ENCODE data around the gene KIAA0319L.

KIAA0319L gene

GRCh38 chr1:35386959-35387358, 170.2 kb downstream of the KIAA0319L start:
- DNase-seq (ENCODE audit: low spot score), result no peak
- no peak for TF ChIP-seq CTCF (IDR thresholded peaks at IDR 0.05; ENCODE audit: borderline replicate concordance, control extremely low read depth, extremely low read depth, insufficient read depth, missing control alignments)
- in situ Hi-C loops (cut with MboI; ENCODE audit: low sequenced_read_pairs, unreplicated experiment), result no loop called here

- no peak for DNase-seq (ENCODE audit: low spot score)
- in situ Hi-C loops (cut with MboI; ENCODE audit: low sequenced_read_pairs, unreplicated experiment), result no loop called here
- no peak for TF ChIP-seq CTCF (IDR thresholded peaks at IDR 0.05; ENCODE audit: borderline replicate concordance, control extremely low read depth, extremely low read depth, insufficient read depth, missing control alignments)
Measured at GRCh38 chr1:35386290-35386689, 170.9 kb downstream of the KIAA0319L start.

All from GM13976 (cell line).